ENCODE measurements around the gene ATP8B3. TPM values are rescaled to one million over a fixed set of nuclear protein-coding genes. Genes with fewer than 3 reads are reported as not detected.

ATP8B3 gene
- total RNA-seq, 2 donors from 2014 or later: 0.51 to 0.74 TPM

DNA sequence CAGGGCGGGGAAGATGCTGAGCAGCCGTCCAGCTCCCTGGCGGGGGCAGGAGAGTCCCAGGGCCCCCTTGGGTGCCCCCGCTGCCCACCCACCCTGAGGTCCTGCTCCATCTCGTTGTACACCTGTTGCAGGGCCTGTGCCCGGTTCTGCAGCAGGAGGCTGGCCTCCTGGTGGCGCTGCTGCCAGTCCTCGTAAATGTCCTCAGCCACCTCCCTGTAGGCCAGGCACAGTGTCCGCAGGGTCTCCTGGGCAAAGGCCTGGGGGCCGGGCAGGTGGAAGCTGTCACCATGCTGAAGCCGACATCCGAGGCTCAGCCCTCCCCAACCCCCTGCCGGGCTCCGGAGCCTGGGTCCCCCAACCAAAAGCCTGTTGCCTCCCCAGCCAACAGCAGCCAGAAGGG is 20.2 kb downstream of the ATP8B3 start:
- Histone ChIP-seq H3K36me3 (no peaks in the 10 kb centered on the region), H3K4me1 (peaks cover 0 to 20% of the 10 kb centered on the region in 2 donors), H3K27me3 (peaks cover 5 to 9% of the 10 kb centered on the region in 2 donors), H3K4me3 (no peak overlapping the region), H3K27ac (no peak overlapping the region), H3K9me3 (no peaks in the 10 kb centered on the region)
- no peak for DNase-seq (ENCODE audit: low spot score)
- TF ChIP-seq, protein P1, sequence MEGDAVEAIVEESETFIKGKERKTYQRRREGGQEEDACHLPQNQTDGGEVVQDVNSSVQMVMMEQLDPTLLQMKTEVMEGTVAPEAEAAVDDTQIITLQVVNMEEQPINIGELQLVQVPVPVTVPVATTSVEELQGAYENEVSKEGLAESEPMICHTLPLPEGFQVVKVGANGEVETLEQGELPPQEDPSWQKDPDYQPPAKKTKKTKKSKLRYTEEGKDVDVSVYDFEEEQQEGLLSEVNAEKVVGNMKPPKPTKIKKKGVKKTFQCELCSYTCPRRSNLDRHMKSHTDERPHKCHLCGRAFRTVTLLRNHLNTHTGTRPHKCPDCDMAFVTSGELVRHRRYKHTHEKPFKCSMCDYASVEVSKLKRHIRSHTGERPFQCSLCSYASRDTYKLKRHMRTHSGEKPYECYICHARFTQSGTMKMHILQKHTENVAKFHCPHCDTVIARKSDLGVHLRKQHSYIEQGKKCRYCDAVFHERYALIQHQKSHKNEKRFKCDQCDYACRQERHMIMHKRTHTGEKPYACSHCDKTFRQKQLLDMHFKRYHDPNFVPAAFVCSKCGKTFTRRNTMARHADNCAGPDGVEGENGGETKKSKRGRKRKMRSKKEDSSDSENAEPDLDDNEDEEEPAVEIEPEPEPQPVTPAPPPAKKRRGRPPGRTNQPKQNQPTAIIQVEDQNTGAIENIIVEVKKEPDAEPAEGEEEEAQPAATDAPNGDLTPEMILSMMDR (IDR thresholded peaks at IDR 0.05): no peak

DNA sequence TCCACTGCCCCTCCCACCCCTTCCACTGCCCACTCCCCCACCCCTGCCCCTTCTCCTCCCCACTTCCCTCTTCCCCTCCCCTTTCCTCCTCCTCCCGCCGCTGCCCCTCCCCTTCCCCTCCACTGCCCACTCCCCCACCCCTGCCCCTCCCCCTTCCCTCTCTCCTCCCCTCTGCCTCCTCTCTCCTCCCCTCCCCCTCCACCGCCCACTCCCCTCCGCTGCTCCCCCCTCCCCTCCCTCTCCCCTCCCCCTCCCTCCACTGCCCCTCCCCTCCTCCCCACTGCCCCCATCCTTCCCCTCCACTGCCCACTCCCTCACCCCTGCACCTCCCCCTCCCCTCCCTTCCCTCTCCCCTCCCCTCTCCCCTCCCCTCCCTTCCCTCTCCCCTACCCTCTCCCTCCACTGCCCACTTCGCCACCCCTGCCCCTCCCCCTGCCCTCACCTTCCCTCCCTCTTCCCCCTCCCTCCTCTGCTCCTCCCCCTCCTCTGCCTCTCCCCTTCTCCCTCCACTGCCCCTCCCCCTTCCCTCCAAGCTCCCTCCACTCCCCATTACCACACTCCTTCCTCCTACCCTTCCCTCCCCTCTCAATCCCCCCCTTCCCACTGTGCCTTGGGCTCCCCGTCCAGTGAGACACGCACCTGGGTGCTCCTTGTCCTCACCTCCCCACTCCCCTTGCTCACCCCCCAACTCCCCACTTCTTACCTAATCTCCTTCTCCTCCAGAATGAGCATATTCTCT is 21.9 kb downstream of the ATP8B3 start:
- H3K27me3 ChIP-seq: peaks cover 5 to 9% of the 10 kb centered on the region in 2 donors

DNA sequence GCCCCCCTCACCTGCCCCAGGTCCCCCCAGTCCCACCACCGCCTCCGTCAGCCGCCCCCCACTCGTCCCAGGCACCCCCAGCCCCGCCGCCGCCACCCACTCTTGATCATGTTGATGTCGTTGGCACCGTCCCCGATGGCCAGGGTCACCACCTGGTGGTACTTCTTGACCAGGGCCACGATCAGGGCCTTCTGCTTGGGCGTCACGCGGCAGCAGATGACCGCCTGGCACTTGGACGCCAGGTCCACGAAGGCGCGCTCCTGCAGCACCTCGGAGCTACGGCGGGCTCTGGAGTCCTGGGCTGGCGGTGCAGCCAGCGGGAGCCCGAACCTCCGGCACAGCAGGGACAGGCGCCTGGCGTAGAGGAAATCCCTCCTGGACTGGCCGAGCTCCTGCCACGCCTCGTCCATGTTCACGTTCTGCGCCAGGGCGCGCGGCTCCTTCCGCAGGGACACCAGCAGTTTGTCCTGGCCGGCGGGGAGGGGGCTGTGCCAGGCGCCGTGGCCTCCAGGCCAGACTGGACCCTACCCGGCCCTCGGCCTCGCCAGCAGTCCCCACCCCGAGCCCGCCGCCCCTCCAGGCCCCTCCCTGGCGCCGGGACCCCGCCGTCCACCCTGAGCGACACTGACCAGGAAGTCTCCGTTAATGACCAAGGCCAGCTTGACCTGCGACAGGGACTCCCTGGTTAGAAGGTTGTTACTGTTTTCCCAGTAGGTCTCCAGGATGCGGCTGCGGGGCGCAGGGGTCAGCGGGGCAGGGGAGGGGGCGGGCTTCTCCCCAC is 22.6 kb downstream of the ATP8B3 start:
- Histone ChIP-seq H3K27ac (no peak overlapping the region), H3K27me3 (peaks cover 5 to 9% of the 10 kb centered on the region in 2 donors), H3K36me3 (no peaks in the 10 kb centered on the region), H3K4me1 (peaks cover 0 to 13% of the 10 kb centered on the region in 2 donors), H3K9me3 (no peaks in the 10 kb centered on the region), H3K4me3 (peak overlapping the region in 1 of 2 donors; percentile 33)
- TF ChIP-seq, protein P1 (IDR thresholded peaks at IDR 0.05): no peak
- no peak for DNase-seq (ENCODE audit: low spot score)

More for the DNA sequence above, 21.9 kb downstream of the ATP8B3 start:
- DNase-seq (ENCODE audit: low spot score): no peak
- H3K36me3 ChIP-seq: no peaks in the 10 kb centered on the region
- TF ChIP-seq, protein P1 (IDR thresholded peaks at IDR 0.05): no peak
- peaks cover 0 to 13% of the 10 kb centered on the region in 2 donors for H3K4me1 ChIP-seq
- peak overlapping the region in 1 of 2 donors; percentile 33 for H3K4me3 ChIP-seq
- no peak overlapping the region for H3K27ac ChIP-seq
- H3K9me3 ChIP-seq: no peaks in the 10 kb centered on the region

DNA sequence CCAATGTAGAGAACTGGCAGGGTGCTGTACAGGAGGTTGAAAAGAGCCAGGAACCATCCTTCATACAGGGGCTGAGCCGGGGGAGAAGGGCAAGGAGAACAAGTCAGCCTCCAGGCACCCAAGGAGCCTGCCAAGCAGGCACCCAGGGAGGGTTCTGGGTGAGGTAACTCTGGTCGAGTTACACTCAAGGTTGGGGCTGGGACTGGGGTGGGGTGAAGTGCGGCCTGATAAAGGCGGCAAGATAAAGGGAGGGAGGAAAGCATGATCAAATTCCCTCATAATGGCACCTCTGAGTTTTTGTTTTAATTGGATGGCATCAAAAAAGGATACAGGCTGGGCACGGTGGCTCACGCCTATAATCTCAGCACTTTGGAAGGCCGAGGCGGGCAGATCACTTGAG is 25.0 kb downstream of the ATP8B3 start:
- TF ChIP-seq, protein P1 (IDR thresholded peaks at IDR 0.05): no peak
- Histone ChIP-seq H3K27me3 (peaks cover 5 to 9% of the 10 kb centered on the region in 2 donors), H3K9me3 (peaks cover 0 to 7% of the 10 kb centered on the region in 2 donors), H3K4me1 (peaks cover 0 to 13% of the 10 kb centered on the region in 2 donors), H3K4me3 (no peak overlapping the region), H3K27ac (no peak overlapping the region), H3K36me3 (no peaks in the 10 kb centered on the region)
- no peak for DNase-seq (ENCODE audit: low spot score)

DNA sequence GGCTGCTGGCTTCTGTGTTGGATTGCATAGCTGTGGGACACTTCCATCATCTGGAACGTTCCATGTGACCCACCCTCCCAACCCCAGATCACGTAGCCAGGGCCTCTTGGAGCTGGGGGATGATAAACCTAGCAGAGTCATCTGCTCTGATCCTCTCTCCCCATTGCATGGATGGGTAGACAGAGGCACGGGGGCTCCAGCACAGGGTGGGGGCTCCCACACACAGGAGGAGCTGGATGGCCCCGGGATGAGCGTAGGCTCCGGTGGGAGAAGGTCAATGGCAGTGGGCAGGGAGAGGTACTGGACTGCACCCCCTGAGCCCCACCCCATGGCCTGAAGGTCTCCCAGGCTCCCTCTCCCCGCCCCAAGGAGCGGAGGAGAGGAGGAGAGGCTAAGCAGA is 25.4 kb downstream of the ATP8B3 start:
- peaks cover 4 to 12% of the 10 kb centered on the region in 2 donors for H3K9me3 ChIP-seq
- H3K27ac ChIP-seq: no peak overlapping the region
- peaks cover 5 to 9% of the 10 kb centered on the region in 2 donors for H3K27me3 ChIP-seq
- DNase-seq (ENCODE audit: low spot score): no peak
- H3K4me1 ChIP-seq: peaks cover 0 to 13% of the 10 kb centered on the region in 2 donors
- H3K36me3 ChIP-seq: no peaks in the 10 kb centered on the region
- TF ChIP-seq, protein P1 (IDR thresholded peaks at IDR 0.05): no peak
- H3K4me3 ChIP-seq: no peak overlapping the region
